GM12873 (cell line): Measurements from ENCODE around the gene NLGN1.

Experiments used
- TF ChIP-seq, protein P1 (sequence below): IDR thresholded peaks from 2 replicates; pipeline ENCODE4 v1.5.1; 2012; ENCODE audit warnings: low read depth, mild to moderate bottlenecking, moderate library complexity, low read length, control low read depth; ENCODE audit not compliant: insufficient read depth; ENCODE audit errors: missing control alignments

NLGN1 gene

DNA sequence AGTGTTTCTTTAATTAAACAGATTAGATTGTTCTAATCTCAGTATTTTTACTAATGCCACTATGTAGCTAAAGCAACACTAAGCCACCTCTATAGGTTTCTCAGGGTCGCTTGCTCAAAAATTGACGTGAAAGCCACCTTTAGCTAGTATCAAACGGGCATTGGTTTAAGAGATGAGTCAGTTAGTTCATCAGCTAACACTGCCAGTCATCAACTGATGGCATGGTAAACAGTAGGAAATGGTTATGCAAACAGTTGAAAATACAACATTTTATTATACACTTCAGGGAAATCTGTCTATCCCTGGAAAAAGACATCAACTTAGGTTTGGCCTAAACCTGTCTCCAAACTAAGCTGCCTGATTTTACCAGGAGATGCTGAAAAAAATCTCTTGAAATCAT, 879.3 kb downstream of the NLGN1 start:
- TF ChIP-seq, protein P1, sequence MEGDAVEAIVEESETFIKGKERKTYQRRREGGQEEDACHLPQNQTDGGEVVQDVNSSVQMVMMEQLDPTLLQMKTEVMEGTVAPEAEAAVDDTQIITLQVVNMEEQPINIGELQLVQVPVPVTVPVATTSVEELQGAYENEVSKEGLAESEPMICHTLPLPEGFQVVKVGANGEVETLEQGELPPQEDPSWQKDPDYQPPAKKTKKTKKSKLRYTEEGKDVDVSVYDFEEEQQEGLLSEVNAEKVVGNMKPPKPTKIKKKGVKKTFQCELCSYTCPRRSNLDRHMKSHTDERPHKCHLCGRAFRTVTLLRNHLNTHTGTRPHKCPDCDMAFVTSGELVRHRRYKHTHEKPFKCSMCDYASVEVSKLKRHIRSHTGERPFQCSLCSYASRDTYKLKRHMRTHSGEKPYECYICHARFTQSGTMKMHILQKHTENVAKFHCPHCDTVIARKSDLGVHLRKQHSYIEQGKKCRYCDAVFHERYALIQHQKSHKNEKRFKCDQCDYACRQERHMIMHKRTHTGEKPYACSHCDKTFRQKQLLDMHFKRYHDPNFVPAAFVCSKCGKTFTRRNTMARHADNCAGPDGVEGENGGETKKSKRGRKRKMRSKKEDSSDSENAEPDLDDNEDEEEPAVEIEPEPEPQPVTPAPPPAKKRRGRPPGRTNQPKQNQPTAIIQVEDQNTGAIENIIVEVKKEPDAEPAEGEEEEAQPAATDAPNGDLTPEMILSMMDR, result no peak

DNA sequence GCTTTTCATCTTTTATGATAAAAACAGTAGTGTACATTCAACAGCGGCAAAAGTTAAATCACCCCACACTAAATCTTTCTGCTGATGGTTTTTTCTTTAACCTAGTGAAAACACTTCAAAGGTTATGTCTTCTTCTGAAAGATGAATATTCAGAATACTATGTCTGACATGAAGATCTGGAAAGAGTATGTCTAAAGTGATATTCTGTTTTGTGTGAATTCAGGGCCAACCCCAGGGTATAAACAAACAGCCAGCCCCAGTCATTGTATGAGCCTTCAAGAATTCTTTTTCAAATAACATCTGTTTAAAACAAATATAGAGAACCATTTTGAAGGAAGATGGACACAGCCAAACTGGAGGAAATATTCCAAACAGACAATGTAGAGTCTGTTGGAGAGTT, 880.5 kb downstream of the NLGN1 start:
- TF ChIP-seq, protein P1, result no peak

GRCh38 chr3:174280186-174280585, 882.6 kb downstream of the NLGN1 start:
- TF ChIP-seq, protein P1, result no peak

- TF ChIP-seq, protein P1, result no peak
These were observed 887.8 kb downstream of the NLGN1 start for GRCh38 chr3:174285242-174285864.

DNA sequence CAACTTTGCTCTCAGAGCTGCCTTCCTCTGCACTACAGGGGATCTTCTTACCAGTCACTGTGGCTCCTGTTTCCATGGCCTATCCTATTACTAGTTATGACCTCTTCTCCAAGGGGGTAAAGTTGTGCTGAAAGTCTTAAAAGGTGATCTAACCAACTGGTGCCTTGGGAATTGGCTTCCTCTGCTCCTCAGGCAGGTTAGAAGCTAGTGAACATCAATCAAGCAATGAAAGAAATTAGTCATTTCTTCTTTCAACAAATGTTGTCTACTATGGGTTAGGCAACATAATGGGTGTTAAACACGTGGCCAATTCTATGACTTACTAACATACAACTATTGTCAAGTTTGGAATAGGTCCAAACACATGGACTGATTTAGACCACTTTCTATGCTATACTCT, 890.2 kb downstream of the NLGN1 start:
- TF ChIP-seq, protein P1, result no peak

- TF ChIP-seq, protein P1, result no peak
These were observed 897.1 kb downstream of the NLGN1 start for GRCh38 chr3:174294616-174295015.

DNA sequence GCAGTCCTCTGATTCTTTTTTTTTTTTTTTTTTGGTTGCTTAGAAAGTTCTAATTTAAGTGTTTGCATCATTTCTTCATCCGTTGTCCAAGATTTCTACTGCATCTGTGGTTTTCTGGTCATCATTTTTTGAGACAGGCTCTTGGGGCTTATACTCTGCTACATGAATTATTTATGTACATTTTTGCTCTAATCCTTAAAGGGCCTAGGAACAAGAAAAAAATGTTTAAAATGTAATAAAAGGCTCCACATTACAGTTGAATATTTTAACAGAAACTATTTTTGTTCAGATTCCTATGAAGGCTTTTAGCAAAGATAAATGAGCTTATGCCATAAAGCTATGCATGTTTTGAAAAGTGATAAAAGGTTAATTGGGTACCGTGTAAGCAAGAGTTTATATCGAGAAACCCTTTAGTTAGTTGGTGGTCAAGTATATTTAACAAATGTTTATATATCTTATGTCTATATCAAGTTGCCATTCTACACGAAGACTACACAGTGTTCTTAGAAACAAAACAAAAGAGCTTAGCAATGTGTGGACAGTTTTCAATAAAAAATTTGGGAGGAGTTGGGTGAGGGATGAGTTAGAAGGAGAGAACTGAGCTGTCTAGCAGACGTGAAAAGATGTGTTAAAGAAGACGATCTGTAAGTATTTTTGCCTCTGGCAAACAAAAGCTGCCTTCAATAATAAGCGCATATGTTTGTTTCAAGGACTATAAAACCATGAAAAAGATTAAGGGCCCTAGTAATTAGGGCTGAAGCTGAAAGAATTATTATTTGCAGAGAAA, 898.0 kb downstream of the NLGN1 start:
- TF ChIP-seq, protein P1, result no peak
